HepG2 (cell line): ENCODE measurements around the gene LCA5. TPM values are rescaled to one million over a fixed set of nuclear protein-coding genes. Genes with fewer than 3 reads are reported as not detected.

Experiments used
- AGO1 ChIP-seq: fragments of 200-400 bp; formaldehyde crosslinking; IDR thresholded peaks from 2 replicates; pipeline ENCODE4 v1.6.1; 2017; ENCODE audit warnings: mild to moderate bottlenecking, low read depth, low read length, moderate library complexity; ENCODE audit not compliant: poor library complexity, severe bottlenecking
- CC2D1A ChIP-seq: sonication (generic); formaldehyde crosslinking; IDR thresholded peaks from 2 replicates; pipeline ENCODE4 v1.8.1; 2023; ENCODE audit warnings: mild to moderate bottlenecking, missing genetic modification reagents
- FOXK2 ChIP-seq: fragments of 450-650 bp; IDR thresholded peaks from 2 replicates; pipeline ENCODE4 v1.6.1; 2016
- JUN ChIP-seq: sonication (generic); formaldehyde crosslinking; IDR thresholded peaks from 2 replicates; pipeline ENCODE4 v1.4.0; 2020; ENCODE audit warnings: mild to moderate bottlenecking, missing genetic modification reagents
- LCORL ChIP-seq, 2 experiments: fragments of 450-650 bp in 1 of 2; sonication (generic) in 1 of 2; formaldehyde crosslinking in 1 of 2; IDR thresholded peaks; 2 replicates each; pipeline versions ENCODE4 v1.5.0 to v1.6.1; 2017 to 2020; ENCODE audit warnings: antibody characterized with exemption in 1 of 2, missing genetic modification reagents in 1 of 2
- MBD4 ChIP-seq: IDR thresholded peaks from 2 replicates; pipeline ENCODE4 v1.6.1; 2012; ENCODE audit warnings: low read length, inconsistent platforms, borderline replicate concordance
- NCOR1 ChIP-seq: fragments of 200-600 bp; sonication (generic); IDR thresholded peaks from 2 replicates; pipeline ENCODE4 v1.7.0; 2017; ENCODE audit warnings: antibody characterized with exemption, low read length, borderline replicate concordance
- NFE2 ChIP-seq: sonication (generic); formaldehyde crosslinking; IDR thresholded peaks from 2 replicates; pipeline ENCODE4 v1.4.0; 2020; ENCODE audit warnings: missing genetic modification reagents
- SIX1 ChIP-seq: sonication (generic); formaldehyde crosslinking; IDR thresholded peaks from 2 replicates; pipeline ENCODE4 v1.4.0; 2020; ENCODE audit warnings: missing genetic modification reagents, borderline replicate concordance
- SKI ChIP-seq: fragments of 450-650 bp; IDR thresholded peaks from one replicate; pipeline ENCODE4 v1.6.1; 2018; ENCODE audit warnings: mild to moderate bottlenecking; ENCODE audit not compliant: partially characterized antibody
- ZBTB21 ChIP-seq: sonication (generic); formaldehyde crosslinking; IDR thresholded peaks from 2 replicates; pipeline ENCODE4 v1.4.0; 2020; ENCODE audit warnings: missing genetic modification reagents
- ZKSCAN8 ChIP-seq: IDR thresholded peaks from 2 replicates; pipeline ENCODE4 v1.6.1; 2016; ENCODE audit warnings: borderline replicate concordance, missing genetic modification reagents, missing compliant biosample characterization
- ZMYM4 ChIP-seq: sonication (generic); formaldehyde crosslinking; IDR thresholded peaks from 2 replicates; pipeline ENCODE4 v1.8.1; 2023; ENCODE audit warnings: mild to moderate bottlenecking, missing genetic modification reagents
- ZNF431 ChIP-seq: sonication (generic); formaldehyde crosslinking; IDR thresholded peaks from 2 replicates; pipeline ENCODE4 v1.9.0; 2022; ENCODE audit warnings: missing genetic modification reagents, low read depth, mild to moderate bottlenecking, borderline replicate concordance
- ZNF510 ChIP-seq: sonication (generic); formaldehyde crosslinking; IDR thresholded peaks from 2 replicates; pipeline ENCODE4 v1.4.0; 2020; ENCODE audit warnings: low read depth, mild to moderate bottlenecking, missing genetic modification reagents
- ZNF841 ChIP-seq: sonication (generic); formaldehyde crosslinking; IDR thresholded peaks from 2 replicates; pipeline ENCODE4 v1.8.1; 2023; ENCODE audit warnings: missing genetic modification reagents, borderline replicate concordance
- polyA plus RNA-seq, 8 experiments: library from polyadenylated mRNA; depleted of rRNA in 3 of 8; stranded (reverse) in 7 of 8; unstranded in 1 of 8; fragments of >200 nt; fragmentation: Illumina TruSeq in 4 of 8; extraction: Trizol in 4 of 8; gene quantifications; 2 replicates each; pipeline versions ENCODE4 v1.2.1 to v1.2.3, GENCODE V29; 2011 to 2016; ENCODE audit warnings: low read depth in 4 of 8, missing spikeins in 1 of 8, mixed read lengths in 1 of 8; ENCODE audit not compliant: insufficient read depth in 1 of 8
- total RNA-seq, 5 experiments: library from RNA; depleted of rRNA; stranded (reverse); fragments of >200 nt; fragmentation: Illumina TruSeq; extraction: Trizol; gene quantifications; 2 replicates each; pipeline ENCODE4 v1.2.3, GENCODE V29; 2016; ENCODE audit warnings: low read depth in 1 of 5
- TF ChIP-seq, protein P1 (sequence below): IDR thresholded peaks from 2 replicates; pipeline ENCODE4 v1.6.1; 2016
- TF ChIP-seq, protein P2 (sequence below): sonication (generic); formaldehyde crosslinking; IDR thresholded peaks from 2 replicates; pipeline ENCODE4 v1.5.1; 2020; ENCODE audit warnings: mild to moderate bottlenecking, missing genetic modification reagents, borderline replicate concordance
- TF ChIP-seq, protein P3 (sequence below): sonication (generic); formaldehyde crosslinking; IDR thresholded peaks from 2 replicates; pipeline ENCODE4 v1.4.0; 2020; ENCODE audit warnings: missing genetic modification reagents
- TF ChIP-seq, protein P4 (sequence below): sonication (generic); formaldehyde crosslinking; IDR thresholded peaks from 2 replicates; pipeline ENCODE4 v1.5.1; 2020; ENCODE audit warnings: mild to moderate bottlenecking, moderate library complexity, missing genetic modification reagents

Gene LCA5
- total and polyA plus RNA-seq, 2 of the 13 experiments (the other 11 are each of a cell fraction or from before 2014, with no cell fraction given), result 0.84 to 4.6 TPM

DNA sequence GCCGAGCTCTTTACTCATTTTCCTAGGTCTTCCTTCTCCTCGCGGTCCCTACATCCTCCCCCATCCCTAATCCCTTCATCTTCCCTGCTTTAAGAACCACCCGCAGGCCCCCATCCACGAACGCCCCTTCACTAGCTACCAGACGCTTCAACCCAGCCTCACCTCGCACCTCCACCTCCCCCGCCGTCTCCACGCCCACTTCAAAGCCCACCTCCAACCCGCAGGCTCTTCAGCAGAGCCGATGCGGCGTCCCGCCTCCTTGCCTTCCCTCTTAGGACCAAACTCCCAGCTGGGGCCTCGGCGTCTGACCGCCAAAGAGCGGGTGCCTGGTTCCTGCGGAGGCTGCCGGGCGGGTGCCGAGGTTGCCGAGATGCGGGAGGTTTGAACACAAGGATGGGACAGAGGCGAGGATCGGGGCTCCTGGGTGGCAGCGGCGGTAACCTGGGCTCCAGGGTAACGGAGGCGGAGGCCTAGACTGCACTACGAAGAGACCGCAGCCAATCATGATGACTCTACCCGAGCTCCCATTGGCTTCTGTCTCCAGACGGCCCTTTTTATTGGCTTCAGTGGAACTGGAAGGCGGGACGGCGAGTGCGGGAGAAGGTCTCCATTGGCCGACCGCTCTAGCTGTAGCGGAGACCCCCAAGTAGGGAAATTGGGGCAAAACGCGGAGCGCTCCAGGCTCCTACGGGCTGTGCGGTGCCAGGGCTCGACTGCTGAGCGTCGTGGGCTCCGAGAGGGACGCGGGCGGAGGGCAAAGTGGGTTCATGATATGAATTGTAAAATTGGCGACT is at the start of gene LCA5 (continued):
- TF ChIP-seq ZNF841 (CRISPR knock-in tag), result no peak
- no peak for TF ChIP-seq SKI
- no peak for TF ChIP-seq MBD4
- TF ChIP-seq LCORL (IDR thresholded peaks at IDR 0.05), result no peak
- peak; percentile 63; the same call in 1 of the 2 replicates for TF ChIP-seq LCORL (CRISPR knock-in tag; IDR thresholded peaks at IDR 0.05)
- TF ChIP-seq SIX1, result no peak
- TF ChIP-seq NFE2 (CRISPR knock-in tag), result no peak
- TF ChIP-seq, protein P1, sequence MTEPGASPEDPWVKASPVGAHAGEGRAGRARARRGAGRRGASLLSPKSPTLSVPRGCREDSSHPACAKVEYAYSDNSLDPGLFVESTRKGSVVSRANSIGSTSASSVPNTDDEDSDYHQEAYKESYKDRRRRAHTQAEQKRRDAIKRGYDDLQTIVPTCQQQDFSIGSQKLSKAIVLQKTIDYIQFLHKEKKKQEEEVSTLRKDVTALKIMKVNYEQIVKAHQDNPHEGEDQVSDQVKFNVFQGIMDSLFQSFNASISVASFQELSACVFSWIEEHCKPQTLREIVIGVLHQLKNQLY (CRISPR knock-in tag), result no peak
- TF ChIP-seq, protein P2, sequence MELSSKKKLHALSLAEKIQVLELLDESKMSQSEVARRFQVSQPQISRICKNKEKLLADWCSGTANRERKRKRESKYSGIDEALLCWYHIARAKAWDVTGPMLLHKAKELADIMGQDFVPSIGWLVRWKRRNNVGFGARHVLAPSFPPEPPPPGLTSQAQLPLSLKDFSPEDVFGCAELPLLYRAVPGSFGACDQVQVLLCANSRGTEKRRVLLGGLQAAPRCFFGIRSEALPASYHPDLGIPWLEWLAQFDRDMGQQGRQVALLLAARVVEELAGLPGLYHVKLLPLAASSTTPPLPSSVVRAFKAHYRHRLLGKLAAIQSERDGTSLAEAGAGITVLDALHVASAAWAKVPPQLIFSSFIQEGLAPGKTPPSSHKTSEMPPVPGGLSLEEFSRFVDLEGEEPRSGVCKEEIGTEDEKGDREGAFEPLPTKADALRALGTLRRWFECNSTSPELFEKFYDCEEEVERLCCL (CRISPR knock-in tag), result no peak
- no peak for TF ChIP-seq ZNF431
- TF ChIP-seq, protein P3, sequence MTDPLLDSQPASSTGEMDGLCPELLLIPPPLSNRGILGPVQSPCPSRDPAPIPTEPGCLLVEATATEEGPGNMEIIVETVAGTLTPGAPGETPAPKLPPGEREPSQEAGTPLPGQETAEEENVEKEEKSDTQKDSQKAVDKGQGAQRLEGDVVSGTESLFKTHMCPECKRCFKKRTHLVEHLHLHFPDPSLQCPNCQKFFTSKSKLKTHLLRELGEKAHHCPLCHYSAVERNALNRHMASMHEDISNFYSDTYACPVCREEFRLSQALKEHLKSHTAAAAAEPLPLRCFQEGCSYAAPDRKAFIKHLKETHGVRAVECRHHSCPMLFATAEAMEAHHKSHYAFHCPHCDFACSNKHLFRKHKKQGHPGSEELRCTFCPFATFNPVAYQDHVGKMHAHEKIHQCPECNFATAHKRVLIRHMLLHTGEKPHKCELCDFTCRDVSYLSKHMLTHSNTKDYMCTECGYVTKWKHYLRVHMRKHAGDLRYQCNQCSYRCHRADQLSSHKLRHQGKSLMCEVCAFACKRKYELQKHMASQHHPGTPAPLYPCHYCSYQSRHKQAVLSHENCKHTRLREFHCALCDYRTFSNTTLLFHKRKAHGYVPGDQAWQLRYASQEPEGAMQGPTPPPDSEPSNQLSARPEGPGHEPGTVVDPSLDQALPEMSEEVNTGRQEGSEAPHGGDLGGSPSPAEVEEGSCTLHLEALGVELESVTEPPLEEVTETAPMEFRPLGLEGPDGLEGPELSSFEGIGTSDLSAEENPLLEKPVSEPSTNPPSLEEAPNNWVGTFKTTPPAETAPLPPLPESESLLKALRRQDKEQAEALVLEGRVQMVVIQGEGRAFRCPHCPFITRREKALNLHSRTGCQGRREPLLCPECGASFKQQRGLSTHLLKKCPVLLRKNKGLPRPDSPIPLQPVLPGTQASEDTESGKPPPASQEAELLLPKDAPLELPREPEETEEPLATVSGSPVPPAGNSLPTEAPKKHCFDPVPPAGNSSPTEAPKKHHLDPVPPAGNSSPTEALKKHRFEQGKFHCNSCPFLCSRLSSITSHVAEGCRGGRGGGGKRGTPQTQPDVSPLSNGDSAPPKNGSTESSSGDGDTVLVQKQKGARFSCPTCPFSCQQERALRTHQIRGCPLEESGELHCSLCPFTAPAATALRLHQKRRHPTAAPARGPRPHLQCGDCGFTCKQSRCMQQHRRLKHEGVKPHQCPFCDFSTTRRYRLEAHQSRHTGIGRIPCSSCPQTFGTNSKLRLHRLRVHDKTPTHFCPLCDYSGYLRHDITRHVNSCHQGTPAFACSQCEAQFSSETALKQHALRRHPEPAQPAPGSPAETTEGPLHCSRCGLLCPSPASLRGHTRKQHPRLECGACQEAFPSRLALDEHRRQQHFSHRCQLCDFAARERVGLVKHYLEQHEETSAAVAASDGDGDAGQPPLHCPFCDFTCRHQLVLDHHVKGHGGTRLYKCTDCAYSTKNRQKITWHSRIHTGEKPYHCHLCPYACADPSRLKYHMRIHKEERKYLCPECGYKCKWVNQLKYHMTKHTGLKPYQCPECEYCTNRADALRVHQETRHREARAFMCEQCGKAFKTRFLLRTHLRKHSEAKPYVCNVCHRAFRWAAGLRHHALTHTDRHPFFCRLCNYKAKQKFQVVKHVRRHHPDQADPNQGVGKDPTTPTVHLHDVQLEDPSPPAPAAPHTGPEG, result 0 out of 2 replicates have a peak, but pooled peaks have one; percentile 41
- TF ChIP-seq, protein P4, sequence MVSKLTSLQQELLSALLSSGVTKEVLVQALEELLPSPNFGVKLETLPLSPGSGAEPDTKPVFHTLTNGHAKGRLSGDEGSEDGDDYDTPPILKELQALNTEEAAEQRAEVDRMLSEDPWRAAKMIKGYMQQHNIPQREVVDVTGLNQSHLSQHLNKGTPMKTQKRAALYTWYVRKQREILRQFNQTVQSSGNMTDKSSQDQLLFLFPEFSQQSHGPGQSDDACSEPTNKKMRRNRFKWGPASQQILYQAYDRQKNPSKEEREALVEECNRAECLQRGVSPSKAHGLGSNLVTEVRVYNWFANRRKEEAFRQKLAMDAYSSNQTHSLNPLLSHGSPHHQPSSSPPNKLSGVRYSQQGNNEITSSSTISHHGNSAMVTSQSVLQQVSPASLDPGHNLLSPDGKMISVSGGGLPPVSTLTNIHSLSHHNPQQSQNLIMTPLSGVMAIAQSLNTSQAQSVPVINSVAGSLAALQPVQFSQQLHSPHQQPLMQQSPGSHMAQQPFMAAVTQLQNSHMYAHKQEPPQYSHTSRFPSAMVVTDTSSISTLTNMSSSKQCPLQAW (CRISPR knock-in tag), result peak; percentile 91
- TF ChIP-seq ZNF510 (CRISPR knock-in tag), result no peak; the same call in 1 of the 2 replicates
- no peak for TF ChIP-seq JUN (CRISPR knock-in tag)
- no peak for TF ChIP-seq ZKSCAN8 (CRISPR knock-in tag)
- TF ChIP-seq CC2D1A, result 0 out of 2 replicates have a peak, but pooled peaks have one; percentile 44
- peak; percentile 42 for TF ChIP-seq AGO1
- TF ChIP-seq NCOR1, result no peak
- TF ChIP-seq FOXK2, result no peak
- peak; percentile 98 for TF ChIP-seq ZMYM4
- no peak for TF ChIP-seq ZBTB21 (CRISPR knock-in tag)
